OCI-LY7 (cell line): Measurements from ENCODE around the gene CTNNBIP1. TPM values are rescaled to one million over a fixed set of nuclear protein-coding genes. Genes with fewer than 3 reads are reported as not detected.

Experiments used
- BruUV-seq: library from RNA; stranded (reverse); fragments of 400-500 nt; replicated peaks from 2 replicates; lab custom pipeline; 2021; lab: Mats Ljungman, UMichigan
- CTCF ChIA-PET: fragments of 300-600 bp; sonication (Branson Sonifier 250); formaldehyde crosslinking; loops from one replicate; lab custom pipeline; 2022; ENCODE audit warnings: antibody characterized with exemption; ENCODE audit not compliant: unreplicated experiment; lab: Charles Lee
- POLR2A ChIA-PET: fragments of 300-600 bp; sonication (Branson Sonifier 250); formaldehyde crosslinking; loops from one replicate; lab custom pipeline; 2022; ENCODE audit warnings: antibody characterized with exemption; lab: Charles Lee
- DNase-seq: peaks from one replicate; pipeline ENCODE4 v3.0.0-alpha.2; 2015; ENCODE audit warnings: low spot score
- H2AFZ ChIP-seq: fragments of 200-600 bp; sonication (generic), shearing (Covaris generic); 2 replicates; pipeline ENCODE4 v1.6.1; 2014; ENCODE audit warnings: mild to moderate bottlenecking, antibody characterized with exemption, low read length, moderate library complexity
- H3K27ac ChIP-seq: fragments of 200-600 bp; sonication (generic); 2 replicates; pipeline ENCODE4 v1.5.1; 2014; ENCODE audit warnings: mixed run types, low read depth, mild to moderate bottlenecking, moderate library complexity, low read length, inconsistent platforms; ENCODE audit not compliant: poor library complexity, severe bottlenecking
- H3K36me3 ChIP-seq: fragments of 200-600 bp; sonication (generic); 2 replicates; pipeline ENCODE4 v1.6.1; 2014; ENCODE audit warnings: mild to moderate bottlenecking, antibody characterized with exemption, low read length, moderate library complexity, mixed read lengths; ENCODE audit not compliant: insufficient read depth
- H3K4me1 ChIP-seq: fragments of 200-600 bp; sonication (generic); 2 replicates; pipeline ENCODE4 v1.5.1; 2014; ENCODE audit warnings: mild to moderate bottlenecking, low read length; ENCODE audit not compliant: insufficient read depth, poor library complexity, severe bottlenecking
- H3K4me2 ChIP-seq: fragments of 200-600 bp; sonication (generic); 2 replicates; pipeline ENCODE4 v1.6.1; 2014; ENCODE audit warnings: mild to moderate bottlenecking, low read length
- H3K4me3 ChIP-seq: fragments of 200-600 bp; sonication (generic); 2 replicates; pipeline ENCODE4 v1.5.1; 2014; ENCODE audit warnings: mild to moderate bottlenecking, low read depth, low read length; ENCODE audit not compliant: poor library complexity, severe bottlenecking
- H3K79me2 ChIP-seq: fragments of 200-600 bp; sonication (generic); 2 replicates; pipeline ENCODE4 v1.6.1; 2016; ENCODE audit warnings: low read depth, mild to moderate bottlenecking, low read length, moderate library complexity, mixed read lengths; ENCODE audit not compliant: insufficient read depth
- H3K9me2 ChIP-seq: fragments of 200-600 bp; sonication (generic); 2 replicates; pipeline ENCODE4 v1.6.1; 2016; ENCODE audit warnings: mild to moderate bottlenecking, low read length, mixed read lengths; ENCODE audit not compliant: insufficient read depth
- H3K9me3 ChIP-seq: fragments of 200-600 bp; sonication (generic); 2 replicates; pipeline ENCODE4 v1.6.1; 2014; ENCODE audit warnings: mild to moderate bottlenecking, mixed run types, low read length, mixed read lengths
- H4K20me1 ChIP-seq: fragments of 200-600 bp; sonication (generic); 2 replicates; pipeline ENCODE4 v1.6.1; 2014; ENCODE audit warnings: mild to moderate bottlenecking, antibody characterized with exemption, low read length, moderate library complexity, mixed read lengths; ENCODE audit not compliant: insufficient read depth
- CTCF ChIP-seq: fragments of 200-600 bp; sonication (generic); conservative IDR thresholded peaks from 2 replicates; pipeline ENCODE4 v1.5.1; 2014; ENCODE audit warnings: mild to moderate bottlenecking, antibody characterized with exemption, low read length, moderate library complexity, mixed read lengths
- EZH2phosphoT487 ChIP-seq: fragments of 200-600 bp; sonication (generic); IDR thresholded peaks from 2 replicates; pipeline ENCODE4 v1.6.1; 2018; ENCODE audit warnings: low read depth, borderline replicate concordance, mild to moderate bottlenecking, mixed run types, antibody characterized with exemption, low read length, moderate library complexity, mixed read lengths
- intact Hi-C: fragments of 100-400 bp; cut with micrococcal nuclease; formaldehyde crosslinking; loops from one replicate; pipeline ENCODE4 v1.10.0; 2022; ENCODE audit not compliant: unreplicated experiment
- total RNA-seq, 2 experiments: library from RNA; depleted of rRNA in 1 of 2; stranded (reverse); fragments of >200 nt in 1 of 2; shearing (Covaris generic) in 1 of 2; gene quantifications; 2 replicates each; pipeline ENCODE4 v1.2.3, GENCODE V29; 2014 to 2022

The CTNNBIP1 gene
- total RNA-seq, 2 experiments from 2014 or later, result 14.7 to 17.4 TPM

GRCh38 chr1:9910423-9911178 is 532 bp upstream of the CTNNBIP1 start:
- intact Hi-C loops, result loop anchor here (1.0 to 2.0 kb wide), 2 partner anchors 32 to 123 kb away; partner anchors contain the start of genes LZIC and NMNAT1
- Histone ChIP-seq H2AFZ (peak overlapping the region; percentile 91), H3K9me3 (no peaks in the 10 kb centered on the region), H3K4me1 (peaks cover 16% of the 10 kb centered on the region), H3K36me3 (no peaks in the 10 kb centered on the region), H3K27ac (peak overlapping the region; percentile 85), H3K9me2 (no peaks in the 10 kb centered on the region), H3K79me2 (no peaks in the 10 kb centered on the region), H3K4me2 (peak overlapping the region; percentile 77), H4K20me1 (no peaks in the 10 kb centered on the region), H3K4me3 (peak overlapping the region; percentile 70)
- ChIA-PET POLR2A (interaction anchor here (0.5 to 1.0 kb wide), 7 partner anchors 9 to 197 kb away, joined by 3 to 4 read pairs (median 3); partner anchors contain the start of genes LZIC and NMNAT1), CTCF (interaction anchor here (0.5 to 0.6 kb wide), 2 partner anchors 20 to 50 kb away, joined by 3 to 5 read pairs; no protein-coding TSS in a partner anchor)
- peak; percentile 99 for DNase-seq
- no TSS peak for BruUV-seq
- no peak for TF ChIP-seq EZH2phosphoT487
- TF ChIP-seq CTCF, result no peak

- Histone ChIP-seq H4K20me1 (no peaks in the 10 kb centered on the region), H3K4me3 (peak overlapping the region; percentile 86), H3K4me1 (peaks cover 16% of the 10 kb centered on the region), H3K9me2 (no peaks in the 10 kb centered on the region), H2AFZ (peak overlapping the region; percentile 56; the same call in 1 of the 2 replicates), H3K9me3 (no peaks in the 10 kb centered on the region), H3K27ac (no peak overlapping the region), H3K36me3 (no peaks in the 10 kb centered on the region), H3K79me2 (no peaks in the 10 kb centered on the region), H3K4me2 (peak overlapping the region; percentile 99)
- intact Hi-C loops, result loop anchor here (1.0 to 2.0 kb wide), 3 partner anchors 33 to 122 kb away; partner anchors contain the start of genes LZIC and NMNAT1
- TF ChIP-seq CTCF, result no peak
- TF ChIP-seq EZH2phosphoT487, result no peak
- POLR2A ChIA-PET, result no interaction called here
- CTCF ChIA-PET, result no interaction called here
- BruUV-seq, result no TSS peak
- peak; percentile 47 for DNase-seq
These were observed 629 bp downstream of the CTNNBIP1 start for GRCh38 chr1:9909234-9910046.
